ENCODE results near the gene GOT1. TPM values are rescaled to one million over a fixed set of nuclear protein-coding genes. Genes with fewer than 3 reads are reported as not detected.

Gene GOT1
- total RNA-seq, 4 donors from 2014 or later, result 91.4 to 215 (median 135) TPM

DNA sequence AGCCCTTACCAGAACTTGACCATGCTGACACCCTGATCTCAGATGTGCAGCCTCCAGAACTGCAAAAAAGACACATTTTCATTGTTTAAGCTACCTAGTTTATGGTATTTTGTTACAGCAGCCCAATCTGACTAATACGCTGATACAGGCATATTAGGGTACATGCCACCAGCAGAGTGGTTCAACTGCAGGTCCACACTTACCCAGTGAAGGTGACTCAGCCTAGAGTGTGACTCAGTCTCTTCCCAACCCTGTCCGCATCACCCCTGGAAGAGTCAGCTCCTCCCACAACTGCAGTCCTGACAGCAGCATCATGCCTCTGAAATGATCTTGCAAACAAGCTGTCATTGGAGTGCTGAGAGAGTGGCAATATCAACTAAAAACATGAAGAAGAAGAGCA, 30.8 kb upstream of the GOT1 start:
- ATAC-seq (no peak), DNase-seq (no peak)
- intact Hi-C loops (cut with DNase I; ENCODE audit: low total_unique reads) (no loop called here), in situ Hi-C loops (cut with MboI; ENCODE audit: low sequenced_read_pairs in 4 of 4) (no loop called here)
- H3K9me3 ChIP-seq, result no peaks in the 10 kb centered on the region
- H3K36me3 ChIP-seq, result no peaks in the 10 kb centered on the region
- H3K4me1 ChIP-seq, result no peaks in the 10 kb centered on the region
- H3K27me3 ChIP-seq, result peaks cover 0 to 27% (median 7%) of the 10 kb centered on the region in 3 donors
- no peak overlapping the region for H3K27ac ChIP-seq
- H3K4me3 ChIP-seq, result no peak overlapping the region
- TF ChIP-seq POLR2A (IDR thresholded peaks at IDR 0.05), result no peak

- Histone ChIP-seq H3K27me3 (peaks cover 0 to 27% (median 7%) of the 10 kb centered on the region in 3 donors), H3K9me3 (no peaks in the 10 kb centered on the region), H3K4me1 (no peaks in the 10 kb centered on the region), H3K27ac (no peak overlapping the region), H3K36me3 (no peaks in the 10 kb centered on the region), H3K4me3 (no peak overlapping the region)
- TF ChIP-seq CTCF (IDR thresholded peaks at IDR 0.05 in 4 of 5, conservative IDR thresholded peaks at IDR 0.05 in 1 of 5), result no peak
- TF ChIP-seq POLR2A (IDR thresholded peaks at IDR 0.05), result no peak
- DNase-seq (no peak), ATAC-seq (no peak)
- intact Hi-C loops (cut with DNase I; ENCODE audit: low total_unique reads) (no loop called here), in situ Hi-C loops (cut with MboI; ENCODE audit: low sequenced_read_pairs in 4 of 4) (no loop called here)
These were observed 29.6 kb upstream of the GOT1 start for GRCh38 chr10:99460070-99460469.

DNA sequence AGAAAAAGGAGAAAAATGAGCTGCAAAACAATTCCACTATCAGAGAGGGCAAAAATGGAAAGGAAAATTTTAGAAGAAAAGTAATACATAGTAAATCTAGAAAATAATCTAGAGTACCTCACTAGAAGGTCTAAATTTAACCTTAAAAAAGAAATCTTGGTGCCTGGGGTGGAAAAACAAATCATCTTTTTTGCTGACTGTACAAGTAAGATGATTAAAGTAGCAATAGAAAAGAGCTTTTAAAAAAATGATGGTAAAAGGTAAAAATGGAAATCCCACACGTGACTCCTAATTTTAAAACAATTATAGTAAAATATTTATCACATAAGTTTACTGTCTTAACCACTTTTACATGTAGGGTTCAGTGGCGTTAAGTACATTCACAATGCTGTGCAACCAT, 28.8 kb upstream of the GOT1 start:
- ATAC-seq (no peak), DNase-seq (no peak)
- Histone ChIP-seq H3K4me3 (no peak overlapping the region), H3K36me3 (no peaks in the 10 kb centered on the region), H3K9me3 (no peaks in the 10 kb centered on the region), H3K4me1 (no peaks in the 10 kb centered on the region), H3K27ac (no peak overlapping the region), H3K27me3 (peaks cover 0 to 30% (median 11%) of the 10 kb centered on the region in 3 donors)
- in situ Hi-C loops (cut with MboI; ENCODE audit: low sequenced_read_pairs in 4 of 4), result no loop called here
- intact Hi-C loops (cut with DNase I; ENCODE audit: low total_unique reads), result no loop called here
- TF ChIP-seq CTCF (IDR thresholded peaks at IDR 0.05 in 4 of 5, conservative IDR thresholded peaks at IDR 0.05 in 1 of 5) (no peak), POLR2A (IDR thresholded peaks at IDR 0.05) (no peak)

GRCh38 chr10:99457813-99458212, 27.4 kb upstream of the GOT1 start:
- no peaks in the 10 kb centered on the region for H3K9me3 ChIP-seq
- no peak for DNase-seq
- intact Hi-C loops (cut with DNase I; ENCODE audit: low total_unique reads) (no loop called here), in situ Hi-C loops (cut with MboI; ENCODE audit: low sequenced_read_pairs in 4 of 4) (no loop called here)
- no peaks in the 10 kb centered on the region for H3K36me3 ChIP-seq
- peaks cover 0 to 33% (median 13%) of the 10 kb centered on the region in 3 donors for H3K27me3 ChIP-seq
- no peaks in the 10 kb centered on the region for H3K4me1 ChIP-seq
- no peak for TF ChIP-seq CTCF (IDR thresholded peaks at IDR 0.05 in 4 of 5, conservative IDR thresholded peaks at IDR 0.05 in 1 of 5)
- TF ChIP-seq POLR2A (IDR thresholded peaks at IDR 0.05), result no peak
- ATAC-seq, result no peak
- H3K4me3 ChIP-seq, result no peak overlapping the region
- H3K27ac ChIP-seq, result no peak overlapping the region

GRCh38 chr10:99456931-99457288, 26.5 kb upstream of the GOT1 start:
- in situ Hi-C loops (cut with MboI; ENCODE audit: low sequenced_read_pairs in 4 of 4), result no loop called here
- Histone ChIP-seq H3K4me1 (no peaks in the 10 kb centered on the region), H3K36me3 (no peaks in the 10 kb centered on the region), H3K27ac (no peak overlapping the region), H3K9me3 (no peaks in the 10 kb centered on the region), H3K27me3 (peaks cover 5 to 32% (median 13%) of the 10 kb centered on the region in 3 donors), H3K4me3 (no peak overlapping the region)
- no peak for TF ChIP-seq CTCF (IDR thresholded peaks at IDR 0.05 in 4 of 5, conservative IDR thresholded peaks at IDR 0.05 in 1 of 5)
- no peak for TF ChIP-seq POLR2A (IDR thresholded peaks at IDR 0.05)
- no peak for ATAC-seq
- intact Hi-C loops (cut with DNase I; ENCODE audit: low total_unique reads), result no loop called here
- DNase-seq, result no peak

Measured in gastrocnemius medialis (tissue), 4 donors.